ENCODE results near the gene PARP15.
"Not testable (repeated sequence)": the region's sequence is repeated elsewhere in the genome, so short reads cannot be mapped to it uniquely, and the experiment has no call there.

The PARP15 gene

GRCh38 chr3:122651962-122652361 is 74.5 kb downstream of the PARP15 start:
- H3K27me3 Mint-ChIP-seq (ENCODE audit: low read depth): peaks cover 38% of the 10 kb centered on the region
- H3K4me1 Mint-ChIP-seq (ENCODE audit: low read depth); H3K36me3 Mint-ChIP-seq (ENCODE audit: low read depth); H3K27ac Mint-ChIP-seq; H3K4me3 Mint-ChIP-seq; H3K9me3 Mint-ChIP-seq: not testable (repeated sequence)

- not testable (repeated sequence) for H3K4me3 Mint-ChIP-seq; H3K27ac Mint-ChIP-seq; H3K36me3 Mint-ChIP-seq (ENCODE audit: low read depth); H3K4me1 Mint-ChIP-seq (ENCODE audit: low read depth)
- peaks cover 46% of the 10 kb centered on the region for H3K27me3 Mint-ChIP-seq (ENCODE audit: low read depth)
- peaks cover 13% of the 10 kb centered on the region for H3K9me3 Mint-ChIP-seq
Observed at GRCh38 chr3:122658336-122658735, 80.9 kb downstream of the PARP15 start.

GRCh38 chr3:122660297-122660974 is 83.0 kb downstream of the PARP15 start:
- H3K9me3 Mint-ChIP-seq: peaks cover 13% of the 10 kb centered on the region
- H3K4me1 Mint-ChIP-seq (ENCODE audit: low read depth): peaks cover 8% of the 10 kb centered on the region
- peaks cover 3% of the 10 kb centered on the region for H3K36me3 Mint-ChIP-seq (ENCODE audit: low read depth)
- H3K27me3 Mint-ChIP-seq (ENCODE audit: low read depth): peaks cover 42% of the 10 kb centered on the region
- no peak overlapping the region for H3K27ac Mint-ChIP-seq
- H3K4me3 Mint-ChIP-seq: no peak overlapping the region

GRCh38 chr3:122661633-122662032 is 84.2 kb downstream of the PARP15 start:
- H3K36me3 Mint-ChIP-seq (ENCODE audit: low read depth): peaks cover 3% of the 10 kb centered on the region
- no peak overlapping the region for H3K4me3 Mint-ChIP-seq
- peaks cover 13% of the 10 kb centered on the region for H3K9me3 Mint-ChIP-seq

GRCh38 chr3:122662505-122662904 is 85.1 kb downstream of the PARP15 start:
- Mint-ChIP-seq H3K4me3 (no peak overlapping the region), H3K9me3 (peaks cover 16% of the 10 kb centered on the region), H3K36me3 (ENCODE audit: low read depth) (peaks cover 3% of the 10 kb centered on the region), H3K27ac (no peak overlapping the region), H3K27me3 (ENCODE audit: low read depth) (peaks cover 42% of the 10 kb centered on the region), H3K4me1 (ENCODE audit: low read depth) (peaks cover 8% of the 10 kb centered on the region)

More at GRCh38 chr3:122661633-122662032, 84.2 kb downstream of the PARP15 start:
- Mint-ChIP-seq H3K27me3 (ENCODE audit: low read depth) (peaks cover 42% of the 10 kb centered on the region), H3K4me1 (ENCODE audit: low read depth) (peaks cover 8% of the 10 kb centered on the region), H3K27ac (no peak overlapping the region)

GRCh38 chr3:122665226-122665786 is 87.9 kb downstream of the PARP15 start:
- peaks cover 22% of the 10 kb centered on the region for H3K4me1 Mint-ChIP-seq (ENCODE audit: low read depth)
- peaks cover 3% of the 10 kb centered on the region for H3K36me3 Mint-ChIP-seq (ENCODE audit: low read depth)
- peaks cover 28% of the 10 kb centered on the region for H3K27me3 Mint-ChIP-seq (ENCODE audit: low read depth)
- no peak overlapping the region for H3K4me3 Mint-ChIP-seq
- no peak overlapping the region for H3K27ac Mint-ChIP-seq
- peaks cover 21% of the 10 kb centered on the region for H3K9me3 Mint-ChIP-seq

- H3K27ac Mint-ChIP-seq: no peak overlapping the region
- H3K36me3 Mint-ChIP-seq (ENCODE audit: low read depth): peaks cover under 1% of the 10 kb centered on the region
- no peak overlapping the region for H3K4me3 Mint-ChIP-seq
- peaks cover 20% of the 10 kb centered on the region for H3K4me1 Mint-ChIP-seq (ENCODE audit: low read depth)
- peaks cover 22% of the 10 kb centered on the region for H3K27me3 Mint-ChIP-seq (ENCODE audit: low read depth)
- peaks cover 17% of the 10 kb centered on the region for H3K9me3 Mint-ChIP-seq
Observed at GRCh38 chr3:122665881-122666280, 88.4 kb downstream of the PARP15 start.

- Mint-ChIP-seq H3K36me3 (ENCODE audit: low read depth) (no peaks in the 10 kb centered on the region), H3K4me1 (ENCODE audit: low read depth) (peaks cover 14% of the 10 kb centered on the region), H3K27ac (peak overlapping the region; percentile 41), H3K4me3 (no peak overlapping the region), H3K27me3 (ENCODE audit: low read depth) (no peaks in the 10 kb centered on the region), H3K9me3 (peaks cover 10% of the 10 kb centered on the region)
Observed at GRCh38 chr3:122668930-122669730, 91.7 kb downstream of the PARP15 start.

GRCh38 chr3:122671553-122671952 is 94.1 kb downstream of the PARP15 start:
- H3K27ac Mint-ChIP-seq: no peak overlapping the region
- H3K9me3 Mint-ChIP-seq: peaks cover 22% of the 10 kb centered on the region
- no peak overlapping the region for H3K4me3 Mint-ChIP-seq
- peaks cover 16% of the 10 kb centered on the region for H3K4me1 Mint-ChIP-seq (ENCODE audit: low read depth)
- no peaks in the 10 kb centered on the region for H3K27me3 Mint-ChIP-seq (ENCODE audit: low read depth)
- H3K36me3 Mint-ChIP-seq (ENCODE audit: low read depth): peaks cover 1% of the 10 kb centered on the region

- Mint-ChIP-seq H3K4me3 (no peak overlapping the region), H3K4me1 (ENCODE audit: low read depth) (peaks cover 21% of the 10 kb centered on the region), H3K36me3 (ENCODE audit: low read depth) (peaks cover 1% of the 10 kb centered on the region), H3K9me3 (peaks cover 14% of the 10 kb centered on the region), H3K27ac (no peak overlapping the region), H3K27me3 (ENCODE audit: low read depth) (no peaks in the 10 kb centered on the region)
Observed at GRCh38 chr3:122674339-122674738, 96.9 kb downstream of the PARP15 start.

- H3K27me3 Mint-ChIP-seq (ENCODE audit: low read depth): no peaks in the 10 kb centered on the region
- peaks cover 14% of the 10 kb centered on the region for H3K9me3 Mint-ChIP-seq
- no peak overlapping the region for H3K27ac Mint-ChIP-seq
- no peak overlapping the region for H3K4me3 Mint-ChIP-seq
- peaks cover 25% of the 10 kb centered on the region for H3K4me1 Mint-ChIP-seq (ENCODE audit: low read depth)
- H3K36me3 Mint-ChIP-seq (ENCODE audit: low read depth): peaks cover 12% of the 10 kb centered on the region
Observed at GRCh38 chr3:122676759-122677158, 99.3 kb downstream of the PARP15 start.

GRCh38 chr3:122677216-122677615 is 99.8 kb downstream of the PARP15 start:
- peaks cover 14% of the 10 kb centered on the region for H3K36me3 Mint-ChIP-seq (ENCODE audit: low read depth)
- no peak overlapping the region for H3K27ac Mint-ChIP-seq
- H3K4me3 Mint-ChIP-seq: no peak overlapping the region
- peaks cover 14% of the 10 kb centered on the region for H3K9me3 Mint-ChIP-seq
- peaks cover 30% of the 10 kb centered on the region for H3K4me1 Mint-ChIP-seq (ENCODE audit: low read depth)
- no peaks in the 10 kb centered on the region for H3K27me3 Mint-ChIP-seq (ENCODE audit: low read depth)

GRCh38 chr3:122678506-122678905 is 101.1 kb downstream of the PARP15 start:
- peak overlapping the region; percentile 8 for H3K27ac Mint-ChIP-seq
- peaks cover 14% of the 10 kb centered on the region for H3K9me3 Mint-ChIP-seq
- H3K4me1 Mint-ChIP-seq (ENCODE audit: low read depth): peaks cover 43% of the 10 kb centered on the region
- no peak overlapping the region for H3K4me3 Mint-ChIP-seq
- no peaks in the 10 kb centered on the region for H3K27me3 Mint-ChIP-seq (ENCODE audit: low read depth)
- H3K36me3 Mint-ChIP-seq (ENCODE audit: low read depth): peaks cover 24% of the 10 kb centered on the region

- Mint-ChIP-seq H3K27me3 (ENCODE audit: low read depth) (no peaks in the 10 kb centered on the region), H3K9me3 (peaks cover 11% of the 10 kb centered on the region), H3K4me3 (peak overlapping the region; percentile 95), H3K4me1 (ENCODE audit: low read depth) (peaks cover 49% of the 10 kb centered on the region), H3K27ac (peak overlapping the region; percentile 99), H3K36me3 (ENCODE audit: low read depth) (peaks cover 28% of the 10 kb centered on the region)
Observed at GRCh38 chr3:122679085-122679881, 101.8 kb downstream of the PARP15 start.
